IPS DF 4.7 (cell line): ENCODE data around the gene MTARC2.

Source experiments
- DNase-seq: peaks from one replicate; pipeline ENCODE4 v3.0.0-alpha.2; 2013; ENCODE audit warnings: low spot score; ENCODE audit errors: extremely low read depth

Gene MTARC2

DNA sequence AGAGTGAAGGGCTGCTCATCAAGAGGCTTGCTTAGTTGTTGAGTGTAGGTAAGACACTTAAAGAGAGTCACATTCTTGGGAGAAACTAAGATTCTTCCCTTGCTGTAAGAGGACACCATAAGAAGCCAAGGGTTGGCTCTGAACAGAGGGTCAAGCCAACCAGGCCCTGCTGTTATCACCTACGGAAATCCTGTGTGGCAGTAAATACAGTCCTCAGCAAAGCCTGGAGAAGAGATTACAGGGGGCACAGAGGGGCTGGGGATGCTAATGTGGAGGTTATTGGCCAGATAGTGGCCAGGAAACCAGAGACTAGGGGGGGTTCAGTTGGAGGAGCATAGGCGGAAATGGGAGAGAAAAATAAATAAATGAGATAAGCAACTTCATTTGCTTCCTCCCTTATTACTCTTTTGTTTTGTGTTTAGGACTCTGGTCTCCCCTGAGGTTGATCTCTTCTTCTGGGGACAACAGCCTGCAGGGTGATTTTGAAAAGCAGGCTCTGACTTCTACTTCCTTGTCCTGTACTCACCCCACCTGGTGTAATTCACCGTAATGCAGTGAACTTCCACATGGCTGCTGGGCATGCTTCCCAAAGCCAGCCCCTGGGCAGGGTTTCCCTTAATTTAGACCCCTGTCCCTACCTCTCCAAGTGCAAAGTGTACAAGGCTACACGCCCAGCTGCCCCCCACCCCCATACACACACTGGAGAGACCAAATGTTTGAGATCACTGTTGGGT lies 79.5 kb downstream of the MTARC2 start:
- DNase-seq: no peak

DNA sequence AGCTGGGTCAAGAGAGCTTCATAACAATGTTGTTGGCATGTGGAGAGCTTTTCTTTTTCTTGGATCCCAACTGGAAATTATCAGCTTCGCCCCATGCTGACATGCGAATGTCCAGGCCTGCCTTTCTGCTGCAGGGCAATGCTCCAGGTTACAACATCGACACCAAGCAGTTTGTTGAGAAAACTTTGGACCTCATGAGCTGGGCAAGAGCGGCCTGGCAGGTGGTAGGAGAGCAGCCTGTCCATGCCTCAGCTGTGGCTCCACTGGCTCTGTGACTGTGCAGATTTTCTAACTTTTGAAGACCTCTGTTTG lies 80.0 kb downstream of the MTARC2 start:
- no peak for DNase-seq

DNA sequence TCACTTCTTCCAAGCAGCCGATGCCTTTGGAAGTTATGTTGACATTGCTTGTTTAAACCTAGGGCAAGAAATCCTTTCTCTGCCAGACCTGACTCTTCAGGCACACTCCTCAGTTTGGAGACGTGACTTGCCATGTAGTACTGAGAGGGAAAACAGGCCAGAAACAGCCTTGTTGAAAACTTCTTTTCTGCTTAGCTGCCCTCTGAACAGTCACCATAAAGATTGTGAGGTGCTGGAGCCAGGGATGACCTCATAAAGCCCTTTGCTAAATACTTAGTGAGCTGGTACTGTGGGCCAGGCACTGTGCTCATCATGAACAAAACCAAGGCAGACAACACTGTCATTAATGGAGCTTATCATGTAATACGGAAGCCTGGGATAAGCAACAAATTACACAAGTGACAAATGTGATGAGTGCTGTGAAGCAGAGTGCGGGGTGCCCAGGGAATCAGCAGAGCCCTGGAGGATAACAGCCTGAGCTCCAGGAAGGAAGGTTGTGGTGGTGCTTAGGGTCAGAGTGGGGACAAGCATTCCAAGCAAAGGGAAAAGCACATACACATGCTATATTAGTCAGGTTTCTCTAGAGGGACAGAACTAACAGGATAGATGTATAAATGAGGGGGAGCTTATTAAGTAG lies 80.9 kb downstream of the MTARC2 start:
- DNase-seq: no peak

DNA sequence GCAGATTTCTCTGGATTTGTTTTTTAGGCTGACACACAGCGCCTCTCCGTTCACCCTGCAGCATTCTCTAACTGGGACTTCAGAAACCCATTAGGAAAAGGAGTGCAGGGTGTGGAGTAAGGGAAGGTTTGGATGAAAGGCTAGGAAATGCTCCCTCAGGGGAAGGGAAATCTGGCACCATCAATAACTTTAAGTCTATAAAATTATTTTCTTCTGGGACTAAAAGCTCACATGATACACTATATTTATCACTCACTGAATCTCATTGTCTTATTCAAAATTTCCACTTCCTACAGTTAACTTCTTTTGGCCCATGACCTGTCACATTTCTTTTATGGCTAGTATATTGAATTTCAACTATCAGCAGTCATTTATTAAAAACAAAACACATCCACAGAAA lies 85.3 kb downstream of the MTARC2 start:
- no peak for DNase-seq
